Measurements from ENCODE around the gene SCAI. TPM values are rescaled to one million over a fixed set of nuclear protein-coding genes. Genes with fewer than 3 reads are reported as not detected.
A peak's percentile ranks its signal among the peaks of the same experiment; 100 is the strongest.

Gene SCAI
- total RNA-seq, 1 experiment from 2014 or later: 15.5 TPM

GRCh38 chr9:125141251-125141650 is 2.1 kb downstream of the SCAI start:
- no peak overlapping the region for H3K27ac Mint-ChIP-seq
- H3K27me3 ChIP-seq (ENCODE audit: insufficient read depth, low read length): no peaks in the 10 kb centered on the region

More at GRCh38 chr9:125141251-125141650, 2.1 kb downstream of the SCAI start:
- Histone ChIP-seq H3T11ph (ENCODE audit: low read length) (no peak overlapping the region), H3K4ac (ENCODE audit: low read depth, low read length) (no peak overlapping the region), H2BK20ac (ENCODE audit: low read depth, low read length, poor library complexity, severe bottlenecking) (no peak overlapping the region), H3K56ac (ENCODE audit: insufficient read length, low read depth, low read length) (no peak overlapping the region), H3K23ac (ENCODE audit: insufficient read length, low read depth, low read length) (no peak overlapping the region), H2BK15ac (ENCODE audit: low read depth, low read length) (no peak overlapping the region), H3K79me2 (ENCODE audit: insufficient read depth, low read length) (peaks cover 6% of the 10 kb centered on the region; the same call in 1 of the 2 replicates), H4K5ac (ENCODE audit: insufficient read length, low read depth, low read length) (no peak overlapping the region), H2AK5ac (ENCODE audit: insufficient read length, low read length) (no peak overlapping the region), H2BK120ac (ENCODE audit: low read depth, low read length, poor library complexity, severe bottlenecking) (no peak overlapping the region), H3K14ac (ENCODE audit: insufficient read depth, low read length) (no peak overlapping the region), H3K4me1 (ENCODE audit: insufficient read depth, low read length) (no peaks in the 10 kb centered on the region), H4K91ac (ENCODE audit: insufficient read length, low read depth, low read length) (no peak overlapping the region), H3K23me2 (ENCODE audit: insufficient read length, low read depth, low read length, poor library complexity, severe bottlenecking) (peaks cover 4% of the 10 kb centered on the region), H3K9me3 (ENCODE audit: control insufficient read depth, low read depth, low read length) (no peaks in the 10 kb centered on the region), H3K27ac (ENCODE audit: insufficient read length, low read depth, low read length) (no peak overlapping the region), H2BK5ac (ENCODE audit: insufficient read length, low read length) (no peak overlapping the region), H3K4me2 (ENCODE audit: insufficient read depth, insufficient read length, low read length) (no peak overlapping the region), H2AFZ (ENCODE audit: low read length) (no peak overlapping the region), H3K18ac (ENCODE audit: insufficient read length, low read depth, low read length) (no peak overlapping the region), H2BK12ac (ENCODE audit: insufficient read length, low read depth, low read length) (no peak overlapping the region), H3K9ac (ENCODE audit: extremely low read depth, insufficient read length, low read length) (peak overlapping the region; percentile 22), H4K8ac (replicated peaks; ENCODE audit: insufficient read length, low read depth, low read length) (no peak overlapping the region), H4K20me1 (ENCODE audit: control insufficient read depth, insufficient read depth, insufficient read length) (no peaks in the 10 kb centered on the region), H3K79me1 (ENCODE audit: insufficient read depth, low read depth, low read length, poor library complexity, severe bottlenecking) (no peaks in the 10 kb centered on the region)
- TF ChIP-seq CTCF (conservative IDR thresholded peaks at IDR 0.05): no peak
- DNase-seq: no peak
- WGBS (ENCODE audit: extremely low coverage, insufficient read length, low lambda C conversion rate): no CpG with 5 or more reads among the region's 3 CpGs
- Mint-ChIP-seq H3K4me3 (no peak overlapping the region), H3K36me3 (ENCODE audit: insufficient read depth in 1 of 3, low read depth in 3 of 3) (peaks cover 1 to 27% (median 11%) of the 10 kb centered on the region in 3 experiments), H3K4me1 (peaks cover 10 to 19% of the 10 kb centered on the region in 2 experiments), H3K9me3 (no peaks in the 10 kb centered on the region), H3K27me3 (ENCODE audit: low read depth) (no peaks in the 10 kb centered on the region)

All from H9 (cell line).